IMR-90 (cell line): ENCODE data around the gene JAK1. TPM values are rescaled to one million over a fixed set of nuclear protein-coding genes. Genes with fewer than 3 reads are reported as not detected.

Experiments used
- ATAC-seq: fragments of 200-7000 bp; cut with Tn5 transposase; 2 replicates; pipeline ENCODE4 v1.9.1; 2020; ENCODE audit warnings: low read depth, mild to moderate bottlenecking, moderate library complexity
- BruUV-seq: library from RNA; stranded (reverse); fragments of 400-500 nt; replicated peaks from 2 replicates; lab custom pipeline; 2021; lab: Mats Ljungman, UMichigan
- CTCF ChIA-PET: fragments of 300-600 bp; formaldehyde crosslinking; extraction: SDS; loops from one replicate; lab custom pipeline; 2021; ENCODE audit warnings: antibody characterized with exemption; lab: Yijun Ruan, JAX
- POLR2A ChIA-PET: fragments of 300-600 bp; sonication (Branson Sonifier 250); formaldehyde crosslinking; loops from one replicate; lab custom pipeline; 2022; ENCODE audit warnings: antibody characterized with exemption; ENCODE audit not compliant: unreplicated experiment; lab: Charles Lee
- DNase-seq: peaks from one replicate; pipeline ENCODE4 v3.0.0; 2013
- H2AFZ ChIP-seq: replicated peaks from 2 replicates; pipeline ENCODE3; 2013; ENCODE audit warnings: low read length, mild to moderate bottlenecking; ENCODE audit not compliant: poor library complexity
- H2AK5ac ChIP-seq: 2 replicates; pipeline ENCODE4 v1.6.1; 2013; ENCODE audit warnings: low read depth, low read length, inconsistent platforms
- H2AK9ac ChIP-seq: replicated peaks from 2 replicates; pipeline ENCODE3; 2013; ENCODE audit warnings: mild to moderate bottlenecking, low read depth, low read length, moderate library complexity; ENCODE audit not compliant: poor library complexity
- H2BK120ac ChIP-seq: 2 replicates; pipeline ENCODE4 v1.6.1; 2013; ENCODE audit warnings: low read depth, low read length, inconsistent platforms
- H2BK15ac ChIP-seq: 3 replicates; pipeline ENCODE4 v1.6.1; 2013; ENCODE audit warnings: low read depth, low read length, inconsistent platforms
- H2BK20ac ChIP-seq: 2 replicates; pipeline ENCODE4 v1.6.1; 2013; ENCODE audit warnings: low read depth, mild to moderate bottlenecking, inconsistent platforms, low read length, moderate library complexity
- H2BK5ac ChIP-seq: 2 replicates; pipeline ENCODE4 v1.6.1; 2013; ENCODE audit warnings: mild to moderate bottlenecking, low read depth, low read length, inconsistent platforms; ENCODE audit not compliant: poor library complexity, severe bottlenecking
- H3K14ac ChIP-seq: replicated peaks from 2 replicates; pipeline ENCODE4 v1.6.1; 2013; ENCODE audit warnings: low read depth, low read length, inconsistent platforms
- H3K18ac ChIP-seq: 2 replicates; pipeline ENCODE4 v1.6.1; 2013; ENCODE audit warnings: low read depth, low read length, control low read depth
- H3K23ac ChIP-seq: 2 replicates; pipeline ENCODE4 v1.6.1; 2013; ENCODE audit warnings: low read depth, low read length, inconsistent platforms
- H3K27ac ChIP-seq: 2 replicates; pipeline ENCODE4 v1.5.1; 2013; ENCODE audit warnings: mild to moderate bottlenecking, control low read depth, low read length; ENCODE audit not compliant: insufficient read depth
- H3K27me3 ChIP-seq: 2 replicates; pipeline ENCODE4 v1.6.1; 2013; ENCODE audit warnings: low read length; ENCODE audit not compliant: control insufficient read depth, insufficient read depth
- H3K36me3 ChIP-seq: 2 replicates; pipeline ENCODE4 v1.6.1; 2013; ENCODE audit warnings: low read length, mixed read lengths; ENCODE audit not compliant: control insufficient read depth, insufficient read depth
- H3K4ac ChIP-seq: 2 replicates; pipeline ENCODE4 v1.6.1; 2013; ENCODE audit warnings: low read depth, low read length, inconsistent platforms
- H3K4me1 ChIP-seq: 2 replicates; pipeline ENCODE4 v1.6.1; 2013; ENCODE audit warnings: low read length, mixed read lengths; ENCODE audit not compliant: control insufficient read depth, insufficient read depth
- H3K4me2 ChIP-seq: 2 replicates; pipeline ENCODE4 v1.6.1; 2013; ENCODE audit warnings: low read depth, mild to moderate bottlenecking, control low read depth, low read length, moderate library complexity
- H3K4me3 ChIP-seq: 2 replicates; pipeline ENCODE4 v1.5.1; 2013; ENCODE audit warnings: low read depth, mild to moderate bottlenecking, control low read depth, low read length, moderate library complexity; ENCODE audit not compliant: insufficient read depth
- H3K56ac ChIP-seq: 2 replicates; pipeline ENCODE4 v1.6.1; 2013; ENCODE audit warnings: low read length, inconsistent platforms; ENCODE audit not compliant: insufficient read depth; ENCODE audit errors: extremely low read depth
- H3K79me1 ChIP-seq, 2 experiments: 2 replicates each; pipeline ENCODE4 v1.6.1; 2013; ENCODE audit warnings: low read length in 2 of 2, inconsistent platforms in 1 of 2, low read depth in 1 of 2
- H3K9ac ChIP-seq: 2 replicates; pipeline ENCODE4 v1.6.1; 2013; ENCODE audit warnings: low read depth, low read length, control low read depth
- H3K9me1 ChIP-seq: 2 replicates; pipeline ENCODE4 v1.6.1; 2013; ENCODE audit warnings: low read length, inconsistent platforms; ENCODE audit not compliant: insufficient read depth
- H3K9me3 ChIP-seq: 2 replicates; pipeline ENCODE4 v1.6.1; 2013; ENCODE audit warnings: low read length; ENCODE audit not compliant: control insufficient read depth, insufficient read depth
- H4K20me1 ChIP-seq: 2 replicates; pipeline ENCODE4 v1.6.1; 2013; ENCODE audit warnings: low read length, inconsistent platforms; ENCODE audit not compliant: insufficient read depth
- H4K5ac ChIP-seq: 2 replicates; pipeline ENCODE4 v1.6.1; 2013; ENCODE audit warnings: mild to moderate bottlenecking, low read depth, low read length, control low read depth
- H4K8ac ChIP-seq, 2 experiments: 2 replicates each; pipeline ENCODE4 v1.6.1; 2013; ENCODE audit warnings: low read depth in 2 of 2, low read length in 2 of 2, control low read depth in 1 of 2, inconsistent platforms in 1 of 2
- H4K91ac ChIP-seq: 2 replicates; pipeline ENCODE4 v1.6.1; 2013; ENCODE audit warnings: low read depth, low read length, inconsistent platforms; ENCODE audit not compliant: insufficient read depth
- BHLHE40 ChIP-seq: fragments of 150-350 bp; IDR thresholded peaks from 2 replicates; pipeline ENCODE4 v1.6.1; 2016; ENCODE audit warnings: mild to moderate bottlenecking, low read depth, low read length
- CEBPB ChIP-seq: IDR thresholded peaks from 2 replicates; pipeline ENCODE4 v1.6.1; 2012; ENCODE audit warnings: low read depth, low read length, improper control_type of control experiment
- CHD1 ChIP-seq: IDR thresholded peaks from 2 replicates; pipeline ENCODE4 v1.6.1; 2012; ENCODE audit warnings: low read depth, low read length, improper control_type of control experiment
- ELK1 ChIP-seq: fragments of 150-350 bp; IDR thresholded peaks from 2 replicates; pipeline ENCODE4 v1.6.1; 2016; ENCODE audit warnings: low read depth, mild to moderate bottlenecking, low read length, moderate library complexity, borderline replicate concordance
- FOS ChIP-seq: fragments of 150-350 bp; IDR thresholded peaks from 2 replicates; pipeline ENCODE4 v1.6.1; 2016; ENCODE audit warnings: low read depth, low read length
- MAFK ChIP-seq: IDR thresholded peaks from 2 replicates; pipeline ENCODE4 v1.6.1; 2012; ENCODE audit warnings: low read depth, low read length, improper control_type of control experiment
- MAZ ChIP-seq: IDR thresholded peaks from 2 replicates; pipeline ENCODE4 v1.6.1; 2012; ENCODE audit warnings: low read depth, mild to moderate bottlenecking, low read length, improper control_type of control experiment, moderate library complexity, borderline replicate concordance
- MXI1 ChIP-seq: IDR thresholded peaks from 2 replicates; pipeline ENCODE4 v1.6.1; 2012; ENCODE audit warnings: low read depth, mild to moderate bottlenecking, low read length, moderate library complexity, borderline replicate concordance
- POLR2A ChIP-seq: IDR thresholded peaks from 2 replicates; pipeline ENCODE4 v1.6.1; 2012; ENCODE audit warnings: mild to moderate bottlenecking, low read depth, low read length
- RAD21 ChIP-seq: IDR thresholded peaks from 2 replicates; pipeline ENCODE4 v1.6.1; 2012; ENCODE audit warnings: low read length, improper control_type of control experiment
- RCOR1 ChIP-seq: IDR thresholded peaks from 2 replicates; pipeline ENCODE4 v1.6.1; 2012; ENCODE audit warnings: mild to moderate bottlenecking, low read length, improper control_type of control experiment; ENCODE audit not compliant: insufficient replicate concordance
- RFX5 ChIP-seq: IDR thresholded peaks from 2 replicates; pipeline ENCODE4 v1.8.0; 2012; ENCODE audit warnings: low read depth, mild to moderate bottlenecking, low read length, moderate library complexity
- SMC3 ChIP-seq: fragments of 150-350 bp; IDR thresholded peaks from 2 replicates; pipeline ENCODE4 v1.6.1; 2016; ENCODE audit warnings: low read depth, mild to moderate bottlenecking, antibody characterized with exemption, low read length, moderate library complexity
- USF2 ChIP-seq: fragments of 150-350 bp; IDR thresholded peaks from 2 replicates; pipeline ENCODE4 v1.6.1; 2017; ENCODE audit warnings: mild to moderate bottlenecking, antibody characterized with exemption, low read length, low read depth
- WGBS, 2 experiments: methylation state at CpG; one replicate each; pipeline versions ENCODE4 v1.1.5 to v1.1.7; 2013; ENCODE audit warnings: missing lambda C conversion rate in 2 of 2; ENCODE audit not compliant: insufficient read length in 1 of 2; ENCODE audit errors: extremely low coverage in 2 of 2; 5-methylcytosine and 5-hydroxymethylcytosine counted together
- dilution Hi-C: fragments of 300-500 bp; cut with HindIII; formaldehyde crosslinking; loops from one replicate; pipeline ENCODE4 v1.14.3; 2018; ENCODE audit warnings: low sequenced_read_pairs; ENCODE audit not compliant: unreplicated experiment
- in situ Hi-C: fragments of 300-500 bp; cut with MboI; formaldehyde crosslinking; loops from 3 replicates; pipeline ENCODE4 v1.14.3; 2019; ENCODE audit warnings: low sequenced_read_pairs, inconsistent platforms, mixed read lengths
- intact Hi-C: fragments of 100-400 bp; cut with micrococcal nuclease; formaldehyde crosslinking; loops from 2 replicates; pipeline ENCODE4 v1.10.0; 2022
- polyA plus RNA-seq, 3 experiments: library from polyadenylated mRNA; depleted of rRNA; stranded (reverse); fragments of >200 nt; gene quantifications; 2 replicates each; pipeline ENCODE4 v1.2.3, GENCODE V29; 2012; ENCODE audit warnings: low replicate concordance in 1 of 3
- total RNA-seq: library from RNA; depleted of rRNA; stranded (reverse); fragments of >200 nt; gene quantifications from 2 replicates; pipeline ENCODE4 v1.2.3, GENCODE V29; 2012

The JAK1 gene
- total and polyA plus RNA-seq, 2 of the 4 experiments (the other 2 are of a cell fraction) = 76.9 to 103 TPM

GRCh38 chr1:64844609-64845008, 121.7 kb downstream of the JAK1 start:
- Histone ChIP-seq H2BK120ac (no peak overlapping the region), H3K4ac (no peak overlapping the region), H3K9me3 (no peaks in the 10 kb centered on the region), H4K91ac (no peak overlapping the region), H3K14ac (no peak overlapping the region), H3K23ac (no peak overlapping the region), H3K27ac (no peak overlapping the region), H3K79me1 (peaks cover 0 to 4% of the 10 kb centered on the region in 2 experiments; a peak in 1 of 4 replicates), H4K20me1 (no peaks in the 10 kb centered on the region), H3K9ac (no peak overlapping the region), H3K56ac (no peak overlapping the region), H2AK5ac (no peak overlapping the region), H3K9me1 (peaks cover 7% of the 10 kb centered on the region), H3K36me3 (peaks cover 77% of the 10 kb centered on the region), H2BK5ac (no peak overlapping the region), H3K4me2 (no peak overlapping the region), H2AFZ (no peak overlapping the region), H2BK20ac (no peak overlapping the region), H2AK9ac (no peak overlapping the region), H3K18ac (no peak overlapping the region), H2BK15ac (no peak overlapping the region), H3K4me3 (no peak overlapping the region), H4K5ac (no peak overlapping the region), H3K4me1 (peaks cover 5% of the 10 kb centered on the region; the same call in 1 of the 2 replicates), H4K8ac (no peak overlapping the region), H3K27me3 (no peaks in the 10 kb centered on the region)
- no TSS peak for BruUV-seq
- DNase-seq (no peak), ATAC-seq (no peak)
- in situ Hi-C loops = no loop called here
- ChIA-PET CTCF (no interaction called here), POLR2A (no interaction called here)
- WGBS, 2 experiments = 100% methylated on average over 1 of the region's 7 CpGs; no CpG with 5 or more reads in 1 of the 2 experiments
- intact Hi-C loops = no loop called here
- dilution Hi-C loops = no loop called here
- TF ChIP-seq ELK1 (no peak), FOS (no peak), CHD1 (no peak), CEBPB (no peak), RCOR1 (no peak), BHLHE40 (no peak), SMC3 (no peak), MAFK (no peak), RAD21 (no peak), USF2 (no peak), RFX5 (no peak), POLR2A (no peak), MXI1 (no peak), MAZ (no peak)
